HG02571 (cell line): Measurements from ENCODE around the gene KLK6.

Experiments
- ATAC-seq: cut with Tn5 transposase; IDR thresholded peaks from one replicate; pipeline ENCODE4 v1.9.1; 2021; ENCODE audit warnings: mild to moderate bottlenecking, moderate library complexity; ENCODE audit not compliant: unreplicated experiment

Gene KLK6

GRCh38 chr19:50969413-50969760 lies at the start of gene KLK6:
TSS of gene KLK6 (minus strand) at chr19:50969591. CDS start at chr19:50968104, 1,487 bp downstream.
- ATAC-seq = no peak

DNA sequence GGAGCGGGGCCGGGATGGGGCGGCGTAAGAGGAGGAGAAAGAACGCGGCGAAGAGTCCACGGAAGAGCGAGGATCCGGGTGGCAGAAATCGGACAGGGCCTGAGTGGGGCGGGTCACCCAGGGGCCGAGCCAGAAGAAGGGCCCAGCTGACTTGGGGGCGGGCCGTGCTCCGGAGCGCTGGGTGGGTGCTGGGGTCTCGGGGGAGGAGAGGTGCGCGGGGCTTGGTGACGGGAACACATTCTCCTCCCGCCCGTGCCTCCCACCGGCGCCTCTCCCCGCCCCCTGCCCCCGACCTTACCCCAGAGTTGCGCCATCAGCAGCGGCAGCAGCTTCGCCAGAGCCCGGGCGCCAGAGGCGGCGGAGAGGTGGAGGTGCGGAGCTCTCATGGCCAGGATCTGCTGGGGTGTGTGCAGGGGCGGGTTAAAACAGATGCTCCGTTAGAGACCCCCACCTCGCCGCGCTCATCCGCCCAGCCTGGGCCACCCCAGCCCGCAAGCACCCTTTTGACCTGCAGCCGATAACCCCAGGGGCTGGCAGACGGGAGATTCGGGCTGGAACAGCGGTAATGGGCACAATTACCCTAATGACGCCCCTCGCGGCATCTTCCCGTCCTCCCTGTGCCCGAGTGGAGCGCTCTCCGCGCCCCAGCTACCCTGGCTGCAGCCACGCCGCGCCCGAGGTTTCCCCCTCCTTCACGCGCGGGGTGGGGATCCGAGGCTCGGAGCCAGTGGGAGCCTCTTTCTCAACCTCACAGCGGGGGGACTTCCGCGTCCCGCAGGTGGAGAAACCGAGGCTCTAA lies 49.6 kb upstream of the KLK6 start:
- ATAC-seq = no peak

- no peak for ATAC-seq
Observed at GRCh38 chr19:51016798-51017683, 47.6 kb upstream of the KLK6 start.

DNA sequence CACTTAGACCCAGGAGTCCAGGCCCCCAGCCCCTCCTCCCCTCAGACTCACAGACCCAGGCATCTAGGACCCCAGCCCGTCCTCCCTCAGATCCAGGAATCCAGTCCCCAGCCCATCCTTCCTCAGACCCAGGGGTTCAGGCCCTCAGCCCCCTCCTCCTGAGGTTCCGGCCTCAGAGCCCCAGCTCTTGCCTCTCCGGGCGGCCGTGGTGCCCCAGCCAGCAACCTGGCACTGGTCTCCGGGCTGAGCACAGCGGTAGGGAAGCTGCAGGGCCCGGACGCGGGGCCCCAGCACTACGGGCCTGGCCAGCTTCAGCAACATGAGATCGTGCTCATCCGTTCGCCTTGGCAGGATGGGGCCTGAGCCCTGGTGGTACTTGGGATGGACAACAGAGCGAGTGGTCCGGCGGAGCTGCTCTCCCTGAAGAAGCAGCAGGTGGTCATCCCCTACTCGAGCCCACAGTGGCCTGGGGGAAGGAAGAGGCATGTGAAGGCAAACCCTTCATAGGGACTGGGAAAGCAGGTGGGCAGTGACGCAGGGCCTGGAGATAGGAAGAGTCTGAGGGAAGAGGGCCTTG lies 46.4 kb upstream of the KLK6 start:
- no peak for ATAC-seq

DNA sequence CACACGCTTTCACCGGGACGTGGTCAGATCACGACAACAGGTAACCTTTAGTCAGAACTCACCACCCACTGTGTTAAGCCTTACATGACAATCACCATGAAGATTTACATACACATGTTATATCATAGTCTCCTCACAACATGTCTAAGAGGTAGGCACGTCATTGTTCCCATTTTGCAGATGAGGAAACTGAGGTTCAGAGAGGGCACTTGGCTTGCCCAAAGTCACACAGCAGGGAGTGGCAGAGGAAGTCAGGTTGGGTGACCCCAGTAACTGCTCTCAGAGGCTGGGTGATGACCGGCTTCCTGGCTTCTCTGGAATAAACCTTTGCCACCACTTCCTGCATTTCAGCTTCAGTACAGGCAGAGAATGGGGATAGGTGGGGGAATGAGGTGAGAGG lies 44.9 kb upstream of the KLK6 start:
- ATAC-seq = no peak

GRCh38 chr19:51012661-51013190 lies 43.3 kb upstream of the KLK6 start:
- ATAC-seq = no peak

- ATAC-seq = no peak
Observed at GRCh38 chr19:51010066-51010795, 40.8 kb upstream of the KLK6 start.

DNA sequence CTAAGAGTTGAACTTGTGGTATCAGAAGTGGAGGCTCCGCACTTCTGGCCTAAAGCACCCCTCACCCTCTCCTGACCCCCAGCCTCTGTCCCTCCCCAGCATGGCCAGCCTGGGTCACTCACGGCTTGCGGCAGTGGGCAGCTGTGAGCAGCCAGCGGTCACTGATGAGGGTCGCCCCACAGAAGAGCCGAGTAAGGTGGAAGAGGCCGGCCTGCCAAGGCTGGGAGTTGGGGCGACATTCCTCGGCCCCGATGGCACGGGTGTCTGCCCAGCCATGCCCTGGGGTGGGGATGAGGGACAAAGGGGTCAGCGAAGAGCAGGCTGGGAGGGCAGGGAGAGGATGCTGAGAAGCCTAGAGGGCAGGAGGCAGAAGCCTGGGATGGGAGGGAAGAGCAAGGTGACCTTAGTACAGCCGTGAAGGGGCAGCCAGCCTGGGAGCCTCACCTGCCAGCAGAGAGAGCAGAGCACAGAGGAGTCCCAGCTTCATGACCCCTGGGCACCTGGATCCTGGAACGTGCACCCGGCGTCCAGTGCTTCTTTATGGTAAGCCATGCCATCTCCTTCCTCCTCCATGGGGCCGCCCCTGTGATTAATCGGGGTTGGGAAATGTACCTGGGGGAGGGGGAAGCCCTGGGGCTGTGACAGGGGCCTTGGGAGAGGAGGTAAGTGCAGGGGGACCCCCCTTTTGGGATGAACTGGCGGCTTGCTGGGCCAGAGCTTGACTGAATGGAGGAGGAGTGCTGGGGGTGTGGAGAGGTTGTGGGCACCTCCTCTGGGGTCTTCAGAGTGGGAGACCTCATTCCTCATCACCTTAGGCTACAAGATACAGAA lies 39.9 kb upstream of the KLK6 start:
- no peak for ATAC-seq

- ATAC-seq = no peak
Observed at GRCh38 chr19:51007488-51007887, 38.1 kb upstream of the KLK6 start.

GRCh38 chr19:51006406-51006805 lies 37.0 kb upstream of the KLK6 start:
- no peak for ATAC-seq

GRCh38 chr19:51005248-51005647 lies 35.9 kb upstream of the KLK6 start:
- ATAC-seq = no peak

GRCh38 chr19:51003316-51003715 lies 33.9 kb upstream of the KLK6 start:
- ATAC-seq = no peak

- ATAC-seq = no peak
Observed at GRCh38 chr19:51002542-51003311, 33.3 kb upstream of the KLK6 start.

GRCh38 chr19:51002089-51002532 lies 32.7 kb upstream of the KLK6 start:
- no peak for ATAC-seq

- ATAC-seq = no peak
Observed at GRCh38 chr19:51001515-51001914, 32.1 kb upstream of the KLK6 start, which contains the start of gene KLK8. TSS of gene KLK8 (minus strand) at chr19:51001604. CDS start at chr19:51001167, 437 bp downstream.

DNA sequence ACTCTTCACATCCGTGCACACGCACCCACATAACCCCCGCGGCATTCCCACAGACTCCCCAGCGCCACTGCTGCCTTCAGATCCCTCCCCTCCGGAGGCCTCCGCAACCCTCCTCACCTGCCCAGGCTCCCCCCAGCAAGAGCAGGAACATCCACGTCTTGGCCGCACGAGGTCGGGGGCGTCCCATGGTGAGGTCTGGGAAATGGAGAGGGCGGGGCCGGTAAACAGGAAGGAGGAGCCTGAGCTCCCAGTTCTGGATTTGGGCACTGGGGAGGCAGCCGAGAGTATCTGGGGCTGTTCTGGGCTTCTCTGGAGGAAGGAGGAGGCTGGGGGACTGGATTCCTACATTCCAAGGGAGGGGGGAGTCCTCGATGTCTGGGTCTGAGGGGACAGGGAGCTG lies 31.6 kb upstream of the KLK6 start:
- ATAC-seq = no peak

- no peak for ATAC-seq
Observed at GRCh38 chr19:51000426-51000825, 31.0 kb upstream of the KLK6 start.

DNA sequence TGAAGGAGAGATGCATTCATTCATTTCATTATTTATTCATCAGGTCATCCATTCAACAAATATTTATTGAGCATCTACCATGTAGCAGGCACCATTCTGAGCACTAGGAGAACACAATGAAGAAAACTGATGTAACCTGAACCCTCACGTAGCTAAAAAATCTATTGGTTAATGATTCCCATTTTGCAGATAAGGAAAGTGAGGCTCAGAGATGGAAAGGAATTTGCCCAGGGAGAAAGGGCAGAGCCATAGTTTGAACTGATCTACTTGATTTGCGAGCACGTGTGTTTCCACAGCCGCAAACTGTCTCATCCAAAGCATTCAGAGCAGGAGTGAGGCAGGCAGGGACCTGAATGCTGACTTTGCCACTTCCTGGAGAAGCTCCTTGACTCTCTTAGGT lies 29.3 kb upstream of the KLK6 start:
- no peak for ATAC-seq

GRCh38 chr19:50998061-50998460 lies 28.7 kb upstream of the KLK6 start:
- no peak for ATAC-seq
